Measurements from ENCODE around the gene GCSAM.
A peak's percentile ranks its signal among the peaks of the same experiment; 100 is the strongest.

GCSAM gene, protein sequence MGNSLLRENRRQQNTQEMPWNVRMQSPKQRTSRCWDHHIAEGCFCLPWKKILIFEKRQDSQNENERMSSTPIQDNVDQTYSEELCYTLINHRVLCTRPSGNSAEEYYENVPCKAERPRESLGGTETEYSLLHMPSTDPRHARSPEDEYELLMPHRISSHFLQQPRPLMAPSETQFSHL

DNA sequence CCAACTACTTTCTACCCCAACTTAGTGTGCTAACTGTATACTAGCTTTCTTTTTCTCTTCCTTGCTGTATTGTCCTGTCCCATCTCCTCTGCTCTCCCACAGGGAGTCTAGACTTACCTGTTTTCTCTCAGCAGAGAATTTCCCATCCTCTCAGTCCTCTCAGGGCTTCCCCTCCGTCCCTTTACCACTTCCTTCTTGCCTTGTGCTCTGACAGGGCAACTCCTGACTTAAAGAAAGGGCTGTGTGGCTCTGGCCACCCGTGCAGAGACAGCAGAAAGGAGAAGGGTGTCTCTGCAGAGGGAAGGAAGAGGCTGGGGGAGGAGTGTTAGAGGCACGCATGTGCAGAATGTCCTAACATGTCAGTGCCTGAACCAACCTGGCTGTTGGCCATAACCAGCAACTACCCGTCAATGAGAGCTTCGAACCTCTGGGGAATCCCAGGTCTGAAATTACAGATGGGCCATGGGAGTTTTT lies at the start of gene GCSAM:
GCSAM (minus strand) TSS at position 274 of the 474 bp plus-strand sequence; CDS start at position 146, 128 bp downstream.
- DNase-seq (ENCODE audit: low read depth), result peak; percentile 98
- H3K4me3 ChIP-seq (ENCODE audit: low read depth, low read length), result peak within 1 kb of the TSS; percentile 90
- TF ChIP-seq, protein P1, sequence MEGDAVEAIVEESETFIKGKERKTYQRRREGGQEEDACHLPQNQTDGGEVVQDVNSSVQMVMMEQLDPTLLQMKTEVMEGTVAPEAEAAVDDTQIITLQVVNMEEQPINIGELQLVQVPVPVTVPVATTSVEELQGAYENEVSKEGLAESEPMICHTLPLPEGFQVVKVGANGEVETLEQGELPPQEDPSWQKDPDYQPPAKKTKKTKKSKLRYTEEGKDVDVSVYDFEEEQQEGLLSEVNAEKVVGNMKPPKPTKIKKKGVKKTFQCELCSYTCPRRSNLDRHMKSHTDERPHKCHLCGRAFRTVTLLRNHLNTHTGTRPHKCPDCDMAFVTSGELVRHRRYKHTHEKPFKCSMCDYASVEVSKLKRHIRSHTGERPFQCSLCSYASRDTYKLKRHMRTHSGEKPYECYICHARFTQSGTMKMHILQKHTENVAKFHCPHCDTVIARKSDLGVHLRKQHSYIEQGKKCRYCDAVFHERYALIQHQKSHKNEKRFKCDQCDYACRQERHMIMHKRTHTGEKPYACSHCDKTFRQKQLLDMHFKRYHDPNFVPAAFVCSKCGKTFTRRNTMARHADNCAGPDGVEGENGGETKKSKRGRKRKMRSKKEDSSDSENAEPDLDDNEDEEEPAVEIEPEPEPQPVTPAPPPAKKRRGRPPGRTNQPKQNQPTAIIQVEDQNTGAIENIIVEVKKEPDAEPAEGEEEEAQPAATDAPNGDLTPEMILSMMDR (IDR thresholded peaks at IDR 0.05; ENCODE audit: insufficient read depth, low read depth, low read length, missing control alignments), result no peak

DNA sequence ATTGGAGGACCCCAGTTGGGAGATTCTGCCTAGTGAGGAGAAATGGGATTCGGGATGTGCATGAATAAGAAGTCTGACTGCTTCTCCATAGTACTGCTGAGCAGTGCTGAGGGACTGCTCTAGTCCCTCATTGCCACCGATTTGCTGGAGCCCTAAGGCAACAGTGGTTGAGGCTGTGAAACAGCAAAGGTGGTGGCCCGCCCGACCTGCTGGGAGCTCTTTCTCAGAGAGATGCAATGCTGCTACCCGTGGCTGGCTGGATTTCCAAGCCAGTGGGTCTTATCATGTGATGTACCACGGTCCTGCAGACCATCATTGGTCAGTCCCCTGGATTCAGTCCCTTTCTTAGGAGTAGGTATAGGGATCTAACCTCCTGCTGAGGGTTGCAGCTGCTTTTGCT lies 42.6 kb upstream of the GCSAM start:
- TF ChIP-seq, protein P1 (IDR thresholded peaks at IDR 0.05; ENCODE audit: insufficient read depth, low read depth, low read length, missing control alignments), result no peak
- no peak overlapping the region for H3K4me3 ChIP-seq (ENCODE audit: low read depth, low read length)
- no peak for DNase-seq (ENCODE audit: low read depth)

DNA sequence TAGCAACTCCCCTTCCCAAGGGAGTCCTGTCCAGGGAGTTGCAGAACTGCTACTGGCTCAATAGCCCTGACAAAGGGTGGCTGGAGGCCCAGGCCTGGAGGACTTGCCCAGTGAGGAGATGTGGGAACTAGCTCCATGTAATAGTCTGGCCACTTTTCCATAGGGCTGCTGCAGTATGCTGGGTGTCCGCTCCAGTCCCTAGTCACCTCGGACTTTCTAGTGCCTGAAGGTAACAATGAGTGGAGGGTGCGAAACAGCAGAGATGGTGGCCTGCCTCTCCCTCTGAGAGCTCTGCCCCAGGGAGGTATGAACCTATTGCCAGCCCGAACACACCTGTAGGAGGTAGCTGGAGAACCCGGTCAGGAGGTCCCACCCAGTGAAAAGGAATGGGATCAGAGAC lies 42.0 kb upstream of the GCSAM start:
- no peak for DNase-seq (ENCODE audit: low read depth)
- no peak overlapping the region for H3K4me3 ChIP-seq (ENCODE audit: low read depth, low read length)
- TF ChIP-seq, protein P1 (IDR thresholded peaks at IDR 0.05; ENCODE audit: insufficient read depth, low read depth, low read length, missing control alignments), result no peak

DNA sequence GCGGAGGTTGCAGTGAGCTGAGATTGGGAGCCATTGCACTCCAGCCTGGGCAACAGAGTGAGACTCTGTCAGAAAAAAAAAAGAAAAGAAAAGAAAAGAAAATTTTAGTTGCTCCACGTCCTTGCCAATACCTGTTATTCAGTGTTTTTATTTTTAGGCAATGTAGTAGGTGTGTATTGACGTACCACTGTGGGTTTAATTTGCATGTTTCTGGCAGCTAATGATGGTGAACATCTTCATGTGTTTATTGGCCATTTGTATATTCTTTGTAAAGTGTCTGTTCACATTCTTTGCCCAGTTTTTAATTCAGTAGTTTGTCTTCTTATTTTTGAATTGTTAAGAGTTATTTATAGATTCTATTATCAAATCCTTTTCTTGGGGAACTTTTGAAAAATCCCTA lies 38.1 kb upstream of the GCSAM start:
- no peak for DNase-seq (ENCODE audit: low read depth)
- H3K4me3 ChIP-seq (ENCODE audit: low read depth, low read length), result no peak overlapping the region
- TF ChIP-seq, protein P1 (IDR thresholded peaks at IDR 0.05; ENCODE audit: insufficient read depth, low read depth, low read length, missing control alignments), result no peak

DNA sequence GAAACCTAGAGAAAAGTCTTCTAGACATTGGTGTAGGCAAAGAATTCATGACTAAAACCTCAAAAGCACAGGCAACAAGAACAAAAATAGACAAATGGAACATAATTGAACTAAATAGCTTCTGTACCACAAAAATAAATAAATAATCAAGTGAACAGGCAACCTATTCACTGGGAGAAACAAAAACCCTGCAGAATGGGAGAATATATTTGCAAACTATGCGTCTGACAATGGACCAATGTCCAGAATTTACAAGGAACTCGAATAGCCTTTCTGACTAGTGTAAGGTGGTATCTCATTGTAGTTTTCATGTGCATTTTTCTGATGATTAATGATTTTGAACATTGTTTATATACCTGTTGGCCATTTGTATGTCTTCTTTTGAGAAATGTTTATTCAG lies 37.0 kb upstream of the GCSAM start:
- DNase-seq (ENCODE audit: low read depth), result no peak
- TF ChIP-seq, protein P1 (IDR thresholded peaks at IDR 0.05; ENCODE audit: insufficient read depth, low read depth, low read length, missing control alignments), result no peak
- H3K4me3 ChIP-seq (ENCODE audit: low read depth, low read length), result no peak overlapping the region

DNA sequence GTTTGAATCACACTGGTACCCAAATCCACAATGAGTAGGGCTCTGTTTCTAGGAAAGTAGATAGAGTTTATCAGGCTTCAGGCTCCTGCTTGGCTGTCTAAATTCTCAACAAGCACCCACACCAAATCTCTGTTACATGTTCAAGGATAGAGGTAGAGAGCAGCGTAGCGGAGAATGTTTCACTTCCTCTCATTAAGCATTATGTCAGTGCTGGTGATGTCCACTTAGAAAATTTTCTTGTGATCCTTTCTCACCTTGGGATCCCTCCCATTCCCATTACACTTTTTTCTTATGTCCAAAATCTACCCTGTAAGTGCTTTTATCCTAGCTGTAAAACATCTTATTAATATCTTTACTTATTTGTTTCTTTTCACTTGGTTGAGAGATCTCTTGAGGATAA lies 34.7 kb upstream of the GCSAM start:
- peak; percentile 55 for DNase-seq (ENCODE audit: low read depth)
- no peak overlapping the region for H3K4me3 ChIP-seq (ENCODE audit: low read depth, low read length)
- TF ChIP-seq, protein P1 (IDR thresholded peaks at IDR 0.05; ENCODE audit: insufficient read depth, low read depth, low read length, missing control alignments), result no peak

DNA sequence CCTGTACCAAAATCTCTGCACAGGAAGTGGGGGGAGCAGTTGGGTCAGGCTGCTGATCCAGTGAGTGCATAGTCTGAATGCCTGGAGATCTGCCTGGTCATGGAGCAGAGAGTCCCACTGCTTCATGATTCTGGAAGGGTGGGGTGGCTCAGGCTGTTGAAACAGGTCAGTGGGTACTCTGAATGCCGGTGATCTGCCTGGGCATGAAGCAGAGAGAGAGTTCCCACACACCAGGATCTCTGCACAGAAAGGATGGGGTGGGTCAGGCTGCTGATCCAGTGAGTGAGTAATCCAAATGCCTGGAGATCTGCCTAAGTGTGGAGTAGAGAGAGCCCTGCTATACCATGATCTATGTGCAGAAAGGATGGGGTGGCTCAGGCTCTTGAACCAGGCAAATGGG lies 16.1 kb upstream of the GCSAM start:
- H3K4me3 ChIP-seq (ENCODE audit: low read depth, low read length), result no peak overlapping the region
- DNase-seq (ENCODE audit: low read depth), result no peak
- TF ChIP-seq, protein P1 (IDR thresholded peaks at IDR 0.05; ENCODE audit: insufficient read depth, low read depth, low read length, missing control alignments), result no peak

All from GM12865 (cell line).